ENCODE results near the gene DSCAML1.

Gene DSCAML1

GRCh38 chr11:117468888-117469287 lies 328.1 kb downstream of the DSCAML1 start:
- DNase-seq (ENCODE audit: low read depth): no peak
- TF ChIP-seq CTCF (conservative IDR thresholded peaks at IDR 0.05; ENCODE audit: low read depth, low read length): no peak
- H3K4me3 ChIP-seq (ENCODE audit: low read depth, low read length): no peak overlapping the region

- no peak for TF ChIP-seq CTCF (conservative IDR thresholded peaks at IDR 0.05; ENCODE audit: low read depth, low read length)
- H3K4me3 ChIP-seq (ENCODE audit: low read depth, low read length): no peak overlapping the region
- no peak for DNase-seq (ENCODE audit: low read depth)
Measured at GRCh38 chr11:117467770-117468169, 329.2 kb downstream of the DSCAML1 start.

- DNase-seq (ENCODE audit: low read depth): no peak
- no peak overlapping the region for H3K4me3 ChIP-seq (ENCODE audit: low read depth, low read length)
- no peak for TF ChIP-seq CTCF (conservative IDR thresholded peaks at IDR 0.05; ENCODE audit: low read depth, low read length)
Measured at GRCh38 chr11:117466966-117467365, 330.1 kb downstream of the DSCAML1 start.

- TF ChIP-seq CTCF (conservative IDR thresholded peaks at IDR 0.05; ENCODE audit: low read depth, low read length): no peak
- no peak overlapping the region for H3K4me3 ChIP-seq (ENCODE audit: low read depth, low read length)
- DNase-seq (ENCODE audit: low read depth): no peak
Measured at GRCh38 chr11:117465236-117465997, 331.6 kb downstream of the DSCAML1 start.

GRCh38 chr11:117464778-117465177 lies 332.2 kb downstream of the DSCAML1 start:
- no peak for TF ChIP-seq CTCF (conservative IDR thresholded peaks at IDR 0.05; ENCODE audit: low read depth, low read length)
- no peak overlapping the region for H3K4me3 ChIP-seq (ENCODE audit: low read depth, low read length)

GRCh38 chr11:117462864-117463247 lies 334.2 kb downstream of the DSCAML1 start:
- no peak for TF ChIP-seq CTCF (conservative IDR thresholded peaks at IDR 0.05; ENCODE audit: low read depth, low read length)
- DNase-seq (ENCODE audit: low read depth): no peak
- no peak overlapping the region for H3K4me3 ChIP-seq (ENCODE audit: low read depth, low read length)

More at GRCh38 chr11:117464778-117465177, 332.2 kb downstream of the DSCAML1 start:
- no peak for DNase-seq (ENCODE audit: low read depth)

All from choroid plexus epithelial cell (primary cell).